H1 (cell line): ENCODE data around the gene AMN1. TPM values are rescaled to one million over a fixed set of nuclear protein-coding genes. Genes with fewer than 3 reads are reported as not detected.

Experiments
- RFX5 ChIP-seq: IDR thresholded peaks from 2 replicates; pipeline ENCODE4 v1.6.1; 2011; ENCODE audit warnings: low read depth, low read length, improper control_type of control experiment, borderline replicate concordance
- polyA plus RNA-seq, 7 experiments: library from polyadenylated mRNA; depleted of rRNA in 3 of 7; stranded (reverse) in 5 of 7; unstranded in 2 of 7; fragments of >200 nt in 5 of 7; fragments of 200-250 nt in 2 of 7; gene quantifications; 1 replicate in 5 of 7; 2 replicates in 1 of 7; 4 replicates in 1 of 7; pipeline versions ENCODE4 v1.2.1 to v1.2.3, GENCODE V29; 2011 to 2013; ENCODE audit warnings: missing spikeins in 2 of 7, mixed read lengths in 2 of 7
- total RNA-seq: library from RNA; stranded (reverse); fragmentation: NEBNext Ultra II Directional; extraction: Animal tissue kit (Norgen Biotek cat#: 25700); gene quantifications from 2 replicates; pipeline ENCODE4 v1.2.1, GENCODE V29; 2021
- TF ChIP-seq, protein P1 (sequence below): IDR thresholded peaks from 2 replicates; pipeline ENCODE4 v1.6.1; 2012; ENCODE audit warnings: low read length, inconsistent platforms

AMN1 gene
- total and polyA plus RNA-seq, 2 of the 8 experiments (the other 6 are each of a cell fraction or from before 2014, with no cell fraction given): 7.5 to 13.8 TPM

GRCh38 chr12:31773223-31773750, 44.5 kb upstream of the AMN1 start (continued):
- no peak for TF ChIP-seq RFX5
- TF ChIP-seq, protein P1, sequence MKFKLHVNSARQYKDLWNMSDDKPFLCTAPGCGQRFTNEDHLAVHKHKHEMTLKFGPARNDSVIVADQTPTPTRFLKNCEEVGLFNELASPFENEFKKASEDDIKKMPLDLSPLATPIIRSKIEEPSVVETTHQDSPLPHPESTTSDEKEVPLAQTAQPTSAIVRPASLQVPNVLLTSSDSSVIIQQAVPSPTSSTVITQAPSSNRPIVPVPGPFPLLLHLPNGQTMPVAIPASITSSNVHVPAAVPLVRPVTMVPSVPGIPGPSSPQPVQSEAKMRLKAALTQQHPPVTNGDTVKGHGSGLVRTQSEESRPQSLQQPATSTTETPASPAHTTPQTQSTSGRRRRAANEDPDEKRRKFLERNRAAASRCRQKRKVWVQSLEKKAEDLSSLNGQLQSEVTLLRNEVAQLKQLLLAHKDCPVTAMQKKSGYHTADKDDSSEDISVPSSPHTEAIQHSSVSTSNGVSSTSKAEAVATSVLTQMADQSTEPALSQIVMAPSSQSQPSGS: no peak
